GM18867 (cell line): Measurements from ENCODE around the gene BANF2.
"Not testable (repeated sequence)": the region's sequence is repeated elsewhere in the genome, so short reads cannot be mapped to it uniquely, and the experiment has no call there.

Source experiments
- ATAC-seq: cut with Tn5 transposase; IDR thresholded peaks from one replicate; pipeline ENCODE4 v1.9.1; 2021; ENCODE audit warnings: mild to moderate bottlenecking, moderate library complexity; ENCODE audit not compliant: unreplicated experiment

BANF2 gene

GRCh38 chr20:17699931-17700351, at the start of gene BANF2:
TSS of gene BANF2 (plus strand) at chr20:17699966. CDS start at chr20:17725026, 25,060 bp downstream.
- ATAC-seq, result no peak

- no peak for ATAC-seq
Measured at GRCh38 chr20:17650301-17651128, 49.3 kb upstream of the BANF2 start.

- ATAC-seq, result no peak
Measured at GRCh38 chr20:17651129-17651759, 48.5 kb upstream of the BANF2 start.

GRCh38 chr20:17651760-17652388, 47.9 kb upstream of the BANF2 start:
- no peak for ATAC-seq

GRCh38 chr20:17652411-17652810, 47.4 kb upstream of the BANF2 start:
- no peak for ATAC-seq

GRCh38 chr20:17653835-17654648, 45.7 kb upstream of the BANF2 start:
- no peak for ATAC-seq

- ATAC-seq, result no peak
Measured at GRCh38 chr20:17654649-17655285, 45.0 kb upstream of the BANF2 start.

- no peak for ATAC-seq
Measured at GRCh38 chr20:17655286-17655651, 44.5 kb upstream of the BANF2 start.

GRCh38 chr20:17655865-17656479, 43.8 kb upstream of the BANF2 start:
- no peak for ATAC-seq

GRCh38 chr20:17657079-17657825, 42.5 kb upstream of the BANF2 start:
- ATAC-seq, result no peak

GRCh38 chr20:17657898-17658647, 41.7 kb upstream of the BANF2 start:
- no peak for ATAC-seq

GRCh38 chr20:17658648-17658993, 41.1 kb upstream of the BANF2 start:
- no peak for ATAC-seq

GRCh38 chr20:17659344-17659743, 40.4 kb upstream of the BANF2 start:
- not testable (repeated sequence) for ATAC-seq

- ATAC-seq, result no peak
Measured at GRCh38 chr20:17659801-17660200, 40.0 kb upstream of the BANF2 start.

- ATAC-seq, result no peak
Measured at GRCh38 chr20:17660667-17661066, 39.1 kb upstream of the BANF2 start.

GRCh38 chr20:17661121-17661744, 38.5 kb upstream of the BANF2 start:
- no peak for ATAC-seq

- ATAC-seq, result peak; percentile 61
Measured at GRCh38 chr20:17662333-17663039, 37.3 kb upstream of the BANF2 start.

- ATAC-seq, result no peak
Measured at GRCh38 chr20:17663040-17663399, 36.7 kb upstream of the BANF2 start.
